Kidney (tissue), 14 donors: Measurements from ENCODE around the gene ADARB2. TPM values are rescaled to one million over a fixed set of nuclear protein-coding genes. Genes with fewer than 3 reads are reported as not detected.

ENCODE experiments used
- DNase-seq, 5 donors: peaks; one replicate each; pipeline ENCODE4 v3.0.0-alpha.2; 2013 to 2020
- FAIRE-seq: peaks from 2 replicates; lab custom pipeline; 2012; peaks lifted over from hg19 to GRCh38; lab: Jason Lieb, UNC
- H3K27ac ChIP-seq, 2 donors: one replicate each; pipeline ENCODE4 v1.7.0; 2013; ENCODE audit warnings: low read depth in 2 of 2, low read length in 2 of 2, inconsistent platforms in 1 of 2
- H3K27me3 ChIP-seq: one replicate; pipeline ENCODE4 v1.7.1; 2013; ENCODE audit warnings: low read length, inconsistent platforms; ENCODE audit not compliant: control insufficient read depth, insufficient read depth
- H3K36me3 ChIP-seq, 3 donors: one replicate each; pipeline versions ENCODE4 v1.7.0 to v1.7.1; 2013; ENCODE audit warnings: low read length in 3 of 3, control low read depth in 1 of 3, inconsistent platforms in 1 of 3; ENCODE audit not compliant: insufficient read depth in 3 of 3, control insufficient read depth in 2 of 3
- H3K4me1 ChIP-seq, 3 donors: one replicate each; pipeline versions ENCODE4 v1.7.0 to v1.7.1; 2013; ENCODE audit warnings: low read length in 3 of 3, inconsistent platforms in 1 of 3, low read depth in 1 of 3; ENCODE audit not compliant: control insufficient read depth in 2 of 3, insufficient read depth in 2 of 3
- H3K4me3 ChIP-seq, 3 donors: one replicate each; pipeline versions ENCODE4 v1.7.0 to v1.8.1; 2013; ENCODE audit warnings: low read length in 3 of 3, control low read depth in 1 of 3, inconsistent platforms in 1 of 3
- H3K9ac ChIP-seq, 3 donors: one replicate each; pipeline versions ENCODE4 v1.7.0 to v1.7.1; 2013; ENCODE audit warnings: low read length in 3 of 3, control low read depth in 1 of 3, inconsistent platforms in 1 of 3
- H3K9me3 ChIP-seq, 3 donors: one replicate each; pipeline versions ENCODE4 v1.7.0 to v1.7.1; 2013; ENCODE audit warnings: low read length in 3 of 3, control low read depth in 1 of 3, inconsistent platforms in 1 of 3; ENCODE audit not compliant: control insufficient read depth in 2 of 3, insufficient read depth in 1 of 3
- CTCF ChIP-seq: IDR thresholded peaks from 3 replicates; pipeline ENCODE4 v1.5.1; 2012; ENCODE audit warnings: mild to moderate bottlenecking, moderate library complexity, borderline replicate concordance; ENCODE audit not compliant: insufficient read depth; ENCODE audit errors: extremely low read depth
- intact Hi-C: fragments of 100-400 bp; cut with DNase I; formaldehyde crosslinking; loops from one replicate; pipeline ENCODE4 v1.11.1; 2022
- polyA plus RNA-seq: library from polyadenylated mRNA; stranded (reverse); fragments of 350-450 nt; fragmentation: Illumina TruSeq; extraction: RNeasy Lipid Tissue Mini Kit (QIAGEN cat#74804); gene quantifications from one replicate; pipeline ENCODE4 v1.2.3, GENCODE V29; 2014; ENCODE audit warnings: low read depth, low replicate concordance; ENCODE audit not compliant: insufficient read depth
- total RNA-seq: library from RNA; stranded (reverse); fragmentation: NEBNext Ultra II Directional; extraction: Animal tissue kit (Norgen Biotek cat#: 25700); gene quantifications from one replicate; pipeline ENCODE4 v1.2.1, GENCODE V29; 2021
- donor health status: control.
- donor health status: control.
- donor health status: control.
- donor health status: control.
- donor health status: control.
- donor health status: DM: yes; HTN: yes; CAD: no.
- donor health status: Normal renal cell carcinoma (clear cell type).

ADARB2 gene
- total and polyA plus RNA-seq, 2 donors from 2014 or later = 1.0 to 1.3 TPM

- Histone ChIP-seq H3K4me1 (no peaks in the 10 kb centered on the region), H3K9me3 (no peaks in the 10 kb centered on the region), H3K27me3 (no peaks in the 10 kb centered on the region), H3K9ac (no peak overlapping the region), H3K27ac (no peak overlapping the region), H3K36me3 (no peaks in the 10 kb centered on the region), H3K4me3 (no peak overlapping the region)
- TF ChIP-seq CTCF = no peak
- DNase-seq (peak in 1 of 5 donors; percentile 13), FAIRE-seq (no peak)
- intact Hi-C loops = no loop called here
These were observed 429.0 kb downstream of the ADARB2 start for GRCh38 chr10:1308173-1308961.

GRCh38 chr10:1301143-1301542, 436.2 kb downstream of the ADARB2 start:
- intact Hi-C loops = no loop called here
- no peaks in the 10 kb centered on the region for H3K9me3 ChIP-seq
- FAIRE-seq = no peak
- H3K4me3 ChIP-seq = no peak overlapping the region
- H3K27ac ChIP-seq = no peak overlapping the region
- no peaks in the 10 kb centered on the region for H3K27me3 ChIP-seq
- H3K9ac ChIP-seq = no peak overlapping the region
- H3K36me3 ChIP-seq = no peaks in the 10 kb centered on the region
- no peak for TF ChIP-seq CTCF
- no peaks in the 10 kb centered on the region for H3K4me1 ChIP-seq
- DNase-seq = no peak

GRCh38 chr10:1300218-1300617, 437.1 kb downstream of the ADARB2 start:
- no peak overlapping the region for H3K27ac ChIP-seq
- no peak for DNase-seq
- intact Hi-C loops = no loop called here

More at GRCh38 chr10:1300218-1300617, 437.1 kb downstream of the ADARB2 start:
- H3K9ac ChIP-seq = no peak overlapping the region
- H3K4me1 ChIP-seq = no peaks in the 10 kb centered on the region
- no peaks in the 10 kb centered on the region for H3K27me3 ChIP-seq
- no peak for TF ChIP-seq CTCF
- FAIRE-seq = no peak
- no peaks in the 10 kb centered on the region for H3K36me3 ChIP-seq
- no peaks in the 10 kb centered on the region for H3K9me3 ChIP-seq
- no peak overlapping the region for H3K4me3 ChIP-seq
